Endodermal cell (in vitro differentiated cells): Measurements from ENCODE around the gene AMHR2. TPM values are rescaled to one million over a fixed set of nuclear protein-coding genes. Genes with fewer than 3 reads are reported as not detected.
"Not testable (repeated sequence)": the region's sequence is repeated elsewhere in the genome, so short reads cannot be mapped to it uniquely, and the experiment has no call there.

Experiments
- DNase-seq: peaks from one replicate; pipeline ENCODE4 v3.0.0-alpha.2; 2017
- H3K27ac ChIP-seq: 2 replicates; pipeline ENCODE4 v1.5.1; 2013; ENCODE audit warnings: mild to moderate bottlenecking, low read depth, low read length, moderate library complexity
- H3K27me3 ChIP-seq: 2 replicates; pipeline ENCODE4 v1.6.1; 2013; ENCODE audit warnings: mild to moderate bottlenecking, low read length, moderate library complexity; ENCODE audit not compliant: insufficient read depth, control insufficient read depth, poor library complexity, severe bottlenecking
- H3K36me3 ChIP-seq: 2 replicates; pipeline ENCODE4 v1.7.0; 2013; ENCODE audit warnings: mild to moderate bottlenecking, low read length, moderate library complexity; ENCODE audit not compliant: control insufficient read depth, insufficient read depth
- H3K4me1 ChIP-seq: one replicate; pipeline ENCODE4 v1.7.0; 2013; ENCODE audit warnings: low read length; ENCODE audit not compliant: control insufficient read depth, insufficient read depth
- H3K4me3 ChIP-seq: 2 replicates; pipeline ENCODE4 v1.5.1; 2013; ENCODE audit warnings: mild to moderate bottlenecking, low read length, moderate library complexity
- H3K9ac ChIP-seq: 2 replicates; pipeline ENCODE4 v1.6.1; 2013; ENCODE audit warnings: mild to moderate bottlenecking, low read length, moderate library complexity; ENCODE audit not compliant: poor library complexity, severe bottlenecking; ENCODE audit errors: extremely low read depth
- H3K9me3 ChIP-seq: 2 replicates; pipeline ENCODE4 v1.6.1; 2013; ENCODE audit warnings: mild to moderate bottlenecking, low read length, moderate library complexity; ENCODE audit not compliant: control insufficient read depth
- H3K27ac Mint-ChIP-seq: 2 replicates; pipeline ENCODE4 v1.8.0; 2020; ENCODE audit warnings: mixed read lengths
- H3K27me3 Mint-ChIP-seq: 2 replicates; pipeline ENCODE4 v1.8.0; 2021; ENCODE audit warnings: mild to moderate bottlenecking, mixed read lengths; ENCODE audit not compliant: insufficient read depth
- H3K36me3 Mint-ChIP-seq: 2 replicates; pipeline ENCODE4 v1.8.0; 2020; ENCODE audit warnings: low read depth, mixed read lengths
- H3K4me1 Mint-ChIP-seq: 2 replicates; pipeline ENCODE4 v1.8.0; 2020; ENCODE audit warnings: mixed read lengths
- H3K4me3 Mint-ChIP-seq: 2 replicates; pipeline ENCODE4 v1.8.0; 2020; ENCODE audit warnings: mild to moderate bottlenecking, moderate library complexity, mixed read lengths
- H3K9me3 Mint-ChIP-seq: 2 replicates; pipeline ENCODE4 v1.8.0; 2020; ENCODE audit warnings: mild to moderate bottlenecking, mixed read lengths
- WGBS, 2 experiments: methylation state at CpG; one replicate each; pipeline versions ENCODE4 v1.1.5 to v1.1.7; 2013; ENCODE audit warnings: missing lambda C conversion rate in 2 of 2, mixed read lengths in 1 of 2; ENCODE audit not compliant: insufficient coverage in 1 of 2, insufficient read length in 1 of 2; 5-methylcytosine and 5-hydroxymethylcytosine counted together
- total RNA-seq, 2 donors: library from RNA; stranded (reverse); fragmentation: NEBNext Ultra II Directional in 1 of 2; extraction: Animal tissue kit (Norgen Biotek cat#: 25700) in 1 of 2; gene quantifications; 2 replicates in 1 of 2; 3 replicates in 1 of 2; pipeline ENCODE4 v1.2.1, GENCODE V29; 2021
- TF ChIP-seq, protein P1 (sequence below): fragments of 200-600 bp; sonication (generic); conservative IDR thresholded peaks from 2 replicates; pipeline ENCODE4 v1.5.0; 2021; ENCODE audit warnings: antibody characterized with exemption, mild to moderate bottlenecking

Gene AMHR2
- total RNA-seq, 2 donors from 2014 or later, result 17.1 to 23.6 TPM

DNA sequence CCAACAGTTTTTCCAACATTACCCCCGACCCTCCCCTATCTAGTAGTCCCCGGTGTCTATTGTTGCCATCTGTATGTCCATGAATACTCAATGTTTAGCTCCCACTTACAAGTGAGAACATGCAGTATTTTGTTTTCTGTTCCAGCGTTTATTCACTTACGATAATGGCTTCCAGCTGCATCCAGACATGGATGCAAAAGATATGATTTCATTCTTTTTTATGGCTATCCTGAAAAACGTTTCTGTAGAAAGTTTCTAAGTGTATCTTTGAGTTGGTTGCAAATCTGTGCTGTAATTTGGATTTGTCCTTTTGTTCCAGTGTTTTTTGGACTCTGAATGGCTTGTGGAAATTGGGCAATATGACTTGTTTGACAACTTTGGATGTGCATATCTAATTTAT lies 31.9 kb upstream of the AMHR2 start:
- Mint-ChIP-seq H3K4me3 (no peak overlapping the region), H3K9me3 (no peaks in the 10 kb centered on the region), H3K27me3 (no peaks in the 10 kb centered on the region), H3K36me3 (peaks cover 51% of the 10 kb centered on the region), H3K27ac (peak overlapping the region; percentile 39), H3K4me1 (peaks cover 17% of the 10 kb centered on the region)
- Histone ChIP-seq H3K9me3 (no peaks in the 10 kb centered on the region), H3K4me1 (no peaks in the 10 kb centered on the region), H3K27me3 (no peaks in the 10 kb centered on the region), H3K36me3 (peaks cover 55% of the 10 kb centered on the region), H3K27ac (no peak overlapping the region), H3K4me3 (no peak overlapping the region), H3K9ac (no peak overlapping the region)
- no peak for DNase-seq
- WGBS, 2 experiments, result 95% methylated on average over 3 to 5 of the region's 5 CpGs
- TF ChIP-seq, protein P1, sequence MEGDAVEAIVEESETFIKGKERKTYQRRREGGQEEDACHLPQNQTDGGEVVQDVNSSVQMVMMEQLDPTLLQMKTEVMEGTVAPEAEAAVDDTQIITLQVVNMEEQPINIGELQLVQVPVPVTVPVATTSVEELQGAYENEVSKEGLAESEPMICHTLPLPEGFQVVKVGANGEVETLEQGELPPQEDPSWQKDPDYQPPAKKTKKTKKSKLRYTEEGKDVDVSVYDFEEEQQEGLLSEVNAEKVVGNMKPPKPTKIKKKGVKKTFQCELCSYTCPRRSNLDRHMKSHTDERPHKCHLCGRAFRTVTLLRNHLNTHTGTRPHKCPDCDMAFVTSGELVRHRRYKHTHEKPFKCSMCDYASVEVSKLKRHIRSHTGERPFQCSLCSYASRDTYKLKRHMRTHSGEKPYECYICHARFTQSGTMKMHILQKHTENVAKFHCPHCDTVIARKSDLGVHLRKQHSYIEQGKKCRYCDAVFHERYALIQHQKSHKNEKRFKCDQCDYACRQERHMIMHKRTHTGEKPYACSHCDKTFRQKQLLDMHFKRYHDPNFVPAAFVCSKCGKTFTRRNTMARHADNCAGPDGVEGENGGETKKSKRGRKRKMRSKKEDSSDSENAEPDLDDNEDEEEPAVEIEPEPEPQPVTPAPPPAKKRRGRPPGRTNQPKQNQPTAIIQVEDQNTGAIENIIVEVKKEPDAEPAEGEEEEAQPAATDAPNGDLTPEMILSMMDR, result no peak

DNA sequence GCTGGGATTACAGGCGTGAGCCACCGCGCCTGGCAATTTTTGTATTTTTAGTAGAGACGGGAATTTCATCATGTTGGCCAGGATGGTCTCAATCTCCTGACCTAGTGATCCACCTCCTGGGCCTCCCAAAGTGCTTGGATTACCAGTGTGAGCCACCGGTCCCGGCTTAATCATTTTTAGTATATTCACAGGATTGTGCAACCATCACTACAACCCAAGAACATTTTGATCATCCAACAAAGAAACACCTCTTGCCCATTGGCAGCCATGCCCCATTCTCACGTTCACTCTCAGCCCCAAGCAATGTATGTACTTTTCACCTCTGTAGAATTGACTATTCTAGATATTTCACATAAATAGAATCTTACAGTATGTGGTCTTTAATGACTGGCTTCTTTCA lies 23.8 kb upstream of the AMHR2 start:
- TF ChIP-seq, protein P1, result no peak
- no peaks in the 10 kb centered on the region for H3K9me3 ChIP-seq
- no peak overlapping the region for H3K4me3 ChIP-seq
- H3K36me3 Mint-ChIP-seq, result peaks cover 49% of the 10 kb centered on the region
- no peaks in the 10 kb centered on the region for H3K27me3 ChIP-seq
- no peak overlapping the region for H3K4me3 Mint-ChIP-seq
- H3K9ac ChIP-seq, result no peak overlapping the region
- H3K27ac ChIP-seq, result no peak overlapping the region
- WGBS, 2 experiments, result 94 to 97% methylated on average over 4 to 7 of the region's 7 CpGs
- peaks cover 48% of the 10 kb centered on the region for H3K36me3 ChIP-seq
- no peaks in the 10 kb centered on the region for H3K4me1 Mint-ChIP-seq
- H3K9me3 Mint-ChIP-seq, result no peaks in the 10 kb centered on the region
- H3K4me1 ChIP-seq, result no peaks in the 10 kb centered on the region
- H3K27me3 Mint-ChIP-seq, result no peaks in the 10 kb centered on the region
- DNase-seq, result no peak
- H3K27ac Mint-ChIP-seq, result no peak overlapping the region

DNA sequence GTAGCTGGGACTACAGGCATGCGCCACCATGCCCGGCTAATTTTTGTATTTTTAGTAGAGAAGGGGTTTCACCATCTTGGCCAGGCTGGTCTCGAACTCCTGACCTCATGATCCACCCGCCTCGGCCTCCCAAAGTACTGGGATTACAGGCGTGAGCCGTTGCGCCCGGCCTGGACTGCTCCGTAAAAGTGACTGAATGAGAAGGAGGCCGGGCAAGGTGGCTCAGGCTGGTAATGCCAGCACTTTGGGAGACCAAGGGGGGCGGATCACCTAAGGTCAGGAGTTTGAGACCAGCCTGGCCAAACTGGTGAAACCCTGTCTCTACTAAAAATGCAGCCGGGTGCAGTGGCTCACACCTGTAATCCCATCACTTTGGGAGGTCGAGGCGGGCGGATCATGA lies 21.3 kb upstream of the AMHR2 start:
- 97% methylated on average over 13 to 16 of the region's 16 CpGs for WGBS, 2 experiments
- peaks cover 52% of the 10 kb centered on the region for H3K36me3 Mint-ChIP-seq
- not testable (repeated sequence) for H3K9ac ChIP-seq, H3K27ac ChIP-seq, H3K4me3 ChIP-seq, H3K9me3 ChIP-seq, H3K27ac Mint-ChIP-seq, H3K9me3 Mint-ChIP-seq, H3K4me3 Mint-ChIP-seq, H3K4me1 ChIP-seq, H3K27me3 Mint-ChIP-seq, H3K27me3 ChIP-seq, H3K4me1 Mint-ChIP-seq, DNase-seq
- peaks cover 48% of the 10 kb centered on the region for H3K36me3 ChIP-seq

DNA sequence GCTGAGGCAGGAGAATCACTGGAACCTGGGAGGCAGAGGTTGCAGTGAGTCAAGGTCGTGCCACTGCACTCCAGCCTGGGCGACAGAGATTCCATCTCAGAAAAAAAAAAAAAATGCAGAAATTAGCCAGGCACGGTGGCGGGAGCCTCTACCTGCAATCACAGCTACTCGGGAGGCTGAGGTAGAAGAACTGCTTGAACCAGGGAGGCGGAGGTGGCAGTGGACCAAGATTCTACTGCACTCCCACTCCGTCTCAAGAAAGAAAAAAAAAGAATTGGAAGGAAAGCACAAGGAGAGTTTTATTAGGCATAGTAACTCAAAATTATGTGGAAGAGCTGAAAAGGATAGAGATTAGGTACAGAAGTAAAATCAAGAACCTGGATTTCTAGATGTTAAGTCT lies 20.8 kb upstream of the AMHR2 start:
- no peaks in the 10 kb centered on the region for H3K4me1 ChIP-seq
- H3K9ac ChIP-seq, result no peak overlapping the region
- no peak overlapping the region for H3K4me3 ChIP-seq
- Mint-ChIP-seq H3K9me3 (no peaks in the 10 kb centered on the region), H3K27ac (no peak overlapping the region), H3K27me3 (no peaks in the 10 kb centered on the region), H3K4me3 (no peak overlapping the region), H3K4me1 (no peaks in the 10 kb centered on the region), H3K36me3 (peaks cover 51% of the 10 kb centered on the region)
- H3K9me3 ChIP-seq, result no peaks in the 10 kb centered on the region
- TF ChIP-seq, protein P1, result no peak
- H3K27ac ChIP-seq, result no peak overlapping the region
- no peak for DNase-seq
- peaks cover 44% of the 10 kb centered on the region for H3K36me3 ChIP-seq
- WGBS, 2 experiments, result 95 to 99% methylated on average over 6 to 7 of the region's 7 CpGs
- H3K27me3 ChIP-seq, result no peaks in the 10 kb centered on the region
